DMS53 treated with DMSO at 0.1 percent for 48 hours (cell line): Measurements from ENCODE around the gene RNPS1.
"Not testable (repeated sequence)": the region's sequence is repeated elsewhere in the genome, so short reads cannot be mapped to it uniquely, and the experiment has no call there.

Experiments
- DNase-seq: peaks from one replicate; lab custom pipeline; 2025; ENCODE audit not compliant: unreplicated experiment; lab: John Stamatoyannopoulos, UW

RNPS1 gene

GRCh38 chr16:2258530-2258929 lies 9.4 kb downstream of the RNPS1 start:
- DNase-seq = not testable (repeated sequence)

GRCh38 chr16:2257726-2258125 lies 10.2 kb downstream of the RNPS1 start:
- no peak for DNase-seq

GRCh38 chr16:2256531-2257140 lies 11.3 kb downstream of the RNPS1 start:
- DNase-seq = no peak

GRCh38 chr16:2253293-2253692 lies 14.6 kb downstream of the RNPS1 start:
- no peak for DNase-seq

- no peak for DNase-seq
Measured at GRCh38 chr16:2252806-2253148, 15.1 kb downstream of the RNPS1 start.

GRCh38 chr16:2251296-2252111 lies 16.4 kb downstream of the RNPS1 start, which contains the start of gene ECI1:
ECI1 (minus strand) TSS chr16:2251587; CDS start chr16:2251566, 21 bp downstream.
- peak; percentile 80 for DNase-seq

- DNase-seq = no peak
Measured at GRCh38 chr16:2250652-2251295, 17.2 kb downstream of the RNPS1 start.

GRCh38 chr16:2246301-2246885 lies 21.5 kb downstream of the RNPS1 start:
- no peak for DNase-seq

- no peak for DNase-seq
Measured at GRCh38 chr16:2244926-2245795, 22.8 kb downstream of the RNPS1 start.

DNA sequence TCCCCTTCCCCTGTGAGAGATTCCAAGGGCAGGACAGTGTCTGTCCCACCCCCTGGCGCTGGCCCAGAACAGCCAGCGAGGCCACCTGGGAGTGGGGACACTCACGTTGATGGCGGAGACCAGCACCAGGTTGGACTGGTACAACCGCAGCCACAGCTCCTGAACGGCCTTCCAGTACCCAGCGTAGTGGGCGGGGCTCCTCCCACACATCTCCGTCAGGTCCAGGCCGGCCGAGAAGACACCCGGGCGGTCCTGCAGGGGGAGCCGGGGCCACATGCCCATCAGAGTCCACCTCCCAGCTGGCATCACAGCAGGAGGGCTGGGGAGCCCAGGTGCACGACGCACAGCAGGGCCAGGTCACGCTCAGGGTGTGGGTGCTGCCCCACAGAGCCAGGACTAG lies 23.6 kb downstream of the RNPS1 start:
- no peak for DNase-seq

DNA sequence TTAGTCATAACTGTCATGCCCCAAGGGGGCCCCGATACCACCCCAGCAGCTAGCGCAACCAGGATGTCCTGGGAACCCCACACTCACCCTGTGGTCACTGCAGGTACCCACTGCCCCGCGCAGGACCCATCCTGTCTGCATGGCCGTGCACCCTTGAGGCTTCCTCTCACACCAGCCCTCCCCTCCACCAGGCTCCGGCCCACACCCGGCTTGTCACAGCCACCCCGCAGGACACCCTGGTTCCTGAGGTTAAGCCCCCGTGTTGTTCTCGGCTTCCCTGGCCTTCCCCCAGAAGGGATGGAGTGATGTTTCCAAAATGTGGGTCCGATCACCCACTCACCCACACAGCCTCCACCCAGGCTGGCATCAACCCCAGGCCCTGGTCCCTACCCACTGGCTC lies 24.1 kb downstream of the RNPS1 start:
- no peak for DNase-seq

DNA sequence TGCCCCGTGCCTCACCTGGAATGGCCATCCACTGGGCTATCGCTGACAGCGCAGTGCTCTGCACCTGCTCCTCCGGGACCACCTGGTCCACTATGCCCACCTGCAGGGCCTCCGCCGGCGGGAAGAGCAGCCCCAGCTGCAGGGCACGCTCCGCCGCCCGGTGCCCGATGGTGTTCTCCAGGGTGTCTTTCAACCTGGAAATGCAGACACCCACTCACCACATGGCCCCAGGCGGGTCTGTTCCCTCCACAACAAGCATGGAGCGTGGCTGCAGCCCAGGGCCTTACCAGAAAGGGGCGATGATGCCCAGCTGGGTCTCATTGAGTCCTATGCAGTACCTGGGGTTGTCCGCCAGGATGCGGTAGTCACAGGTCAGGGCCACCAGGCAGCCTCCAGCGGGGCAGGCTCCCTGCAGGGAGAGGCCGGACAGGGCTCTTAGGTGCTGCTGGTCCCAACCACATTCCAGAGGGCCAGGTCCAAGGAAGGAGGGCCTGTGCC lies 24.8 kb downstream of the RNPS1 start:
- no peak for DNase-seq

- no peak for DNase-seq
Measured at GRCh38 chr16:2242598-2242997, 25.3 kb downstream of the RNPS1 start.

- not testable (repeated sequence) for DNase-seq
Measured at GRCh38 chr16:2240331-2240730, 27.6 kb downstream of the RNPS1 start.

GRCh38 chr16:2238838-2239675 lies 28.9 kb downstream of the RNPS1 start:
- peak; percentile 19 for DNase-seq

DNA sequence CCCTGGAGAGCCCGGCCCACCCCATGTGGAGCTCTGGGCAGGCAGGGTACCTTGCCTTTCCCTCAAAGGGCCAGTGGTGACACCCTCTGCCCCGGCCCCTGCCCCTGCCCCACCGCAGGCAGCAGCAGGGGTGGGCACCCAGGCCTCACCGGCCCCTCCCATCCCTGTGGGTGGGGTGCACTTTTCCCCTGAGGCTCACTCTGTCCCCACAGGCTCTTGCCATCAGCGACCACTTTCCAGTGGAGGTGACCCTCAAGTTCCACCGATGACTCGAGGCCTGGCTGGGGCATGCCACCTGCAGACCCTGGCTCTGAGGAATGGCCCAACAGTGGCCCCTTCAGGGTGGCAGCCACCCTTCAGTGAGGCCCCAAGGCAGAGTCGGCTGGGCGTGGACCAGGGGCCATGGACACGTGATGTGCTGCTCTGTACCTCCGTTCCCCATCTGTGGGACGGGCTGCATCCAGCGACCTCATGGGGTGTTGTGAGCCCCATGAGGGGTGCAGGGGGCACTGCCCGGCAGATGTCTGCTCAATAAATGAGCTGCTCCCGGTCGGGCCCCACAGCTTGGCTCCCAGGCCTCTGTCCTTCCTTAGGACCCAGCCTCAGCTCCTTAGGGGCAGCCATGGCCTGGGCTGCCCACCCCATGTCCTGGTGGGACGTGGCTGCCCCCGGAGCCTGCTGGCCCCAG lies 29.6 kb downstream of the RNPS1 start:
- DNase-seq = no peak

DNA sequence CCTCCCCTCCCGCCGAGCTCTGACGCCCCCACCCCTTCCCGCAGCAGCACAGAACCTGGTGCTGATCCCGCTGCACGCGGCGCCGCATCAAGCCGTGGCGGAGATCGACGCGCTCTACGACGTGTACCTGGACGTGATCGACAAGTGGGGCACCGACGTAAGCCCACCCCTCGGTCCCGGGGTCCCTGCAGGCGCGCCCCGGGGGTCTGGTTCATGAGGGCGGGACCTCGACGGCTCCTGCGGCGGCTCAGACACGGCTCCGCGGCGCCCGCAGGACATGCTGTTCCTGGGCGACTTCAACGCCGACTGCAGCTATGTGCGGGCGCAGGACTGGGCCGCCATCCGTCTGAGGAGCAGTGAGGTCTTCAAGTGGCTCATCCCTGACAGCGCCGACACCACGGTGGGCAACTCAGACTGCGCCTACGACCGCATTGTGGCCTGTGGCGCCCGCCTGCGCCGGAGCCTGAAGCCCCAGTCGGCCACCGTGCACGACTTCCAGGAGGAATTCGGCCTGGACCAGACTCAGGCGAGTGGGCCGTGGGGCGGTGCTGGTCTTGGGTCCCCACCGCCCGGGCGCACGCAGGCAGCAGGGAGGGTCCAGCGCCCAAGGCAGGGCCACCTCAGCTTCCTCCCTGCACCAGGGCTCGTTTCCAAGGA lies 30.3 kb downstream of the RNPS1 start:
- DNase-seq = no peak

- no peak for DNase-seq
Measured at GRCh38 chr16:2237102-2237482, 30.8 kb downstream of the RNPS1 start.
